GM19455 (cell line): Measurements from ENCODE around the gene RBX1.

Source experiments
- ATAC-seq: cut with Tn5 transposase; IDR thresholded peaks from one replicate; pipeline ENCODE4 v1.9.1; 2021; ENCODE audit not compliant: unreplicated experiment

Gene RBX1

GRCh38 chr22:41021613-41022454 is 70.7 kb downstream of the RBX1 start:
- peak; percentile 54 for ATAC-seq

DNA sequence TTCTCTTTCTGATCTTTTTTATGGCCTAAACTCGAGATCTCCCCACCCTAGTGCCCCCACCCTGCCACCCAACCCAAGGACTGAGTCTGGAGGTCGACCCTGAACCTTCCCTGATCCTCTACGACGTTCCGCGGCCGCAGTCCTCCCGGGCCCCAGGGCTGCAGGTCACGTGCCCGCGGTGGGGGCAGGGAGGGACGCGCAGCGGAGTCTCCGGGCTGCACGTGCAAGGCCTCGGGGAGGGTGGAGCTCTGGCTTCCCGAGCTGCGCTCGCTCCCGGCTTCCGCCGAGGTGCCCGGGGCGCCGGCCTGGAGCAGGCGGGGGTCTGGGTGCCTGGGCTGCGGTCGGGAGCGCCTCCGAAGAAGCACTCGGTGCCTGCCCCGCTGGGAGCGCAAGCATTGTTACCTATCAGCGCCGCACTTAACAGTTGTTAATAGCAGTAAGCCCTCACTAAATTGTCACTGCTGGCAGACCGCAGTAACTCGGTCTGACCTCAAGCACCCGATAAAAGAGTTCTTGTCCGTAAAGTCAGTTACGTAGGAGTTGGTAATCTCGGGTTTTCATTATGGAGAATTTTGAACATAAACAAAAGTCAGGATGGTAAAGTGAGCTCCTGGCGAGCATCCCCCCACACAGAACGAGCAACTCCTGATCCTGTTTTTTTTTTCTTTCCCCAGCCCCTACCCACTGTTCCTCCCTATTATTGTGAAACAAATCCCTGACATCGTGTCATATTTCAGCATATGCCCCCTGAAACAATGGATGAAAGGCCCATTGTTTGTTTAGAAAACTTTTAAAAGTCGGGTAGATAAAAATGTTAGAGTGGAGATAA is 71.5 kb downstream of the RBX1 start:
- peak; percentile 63 for ATAC-seq
